ENCODE measurements around the gene ADCY10.
"Not testable (repeated sequence)": the region's sequence is repeated elsewhere in the genome, so short reads cannot be mapped to it uniquely, and the experiment has no call there.

ADCY10 gene

DNA sequence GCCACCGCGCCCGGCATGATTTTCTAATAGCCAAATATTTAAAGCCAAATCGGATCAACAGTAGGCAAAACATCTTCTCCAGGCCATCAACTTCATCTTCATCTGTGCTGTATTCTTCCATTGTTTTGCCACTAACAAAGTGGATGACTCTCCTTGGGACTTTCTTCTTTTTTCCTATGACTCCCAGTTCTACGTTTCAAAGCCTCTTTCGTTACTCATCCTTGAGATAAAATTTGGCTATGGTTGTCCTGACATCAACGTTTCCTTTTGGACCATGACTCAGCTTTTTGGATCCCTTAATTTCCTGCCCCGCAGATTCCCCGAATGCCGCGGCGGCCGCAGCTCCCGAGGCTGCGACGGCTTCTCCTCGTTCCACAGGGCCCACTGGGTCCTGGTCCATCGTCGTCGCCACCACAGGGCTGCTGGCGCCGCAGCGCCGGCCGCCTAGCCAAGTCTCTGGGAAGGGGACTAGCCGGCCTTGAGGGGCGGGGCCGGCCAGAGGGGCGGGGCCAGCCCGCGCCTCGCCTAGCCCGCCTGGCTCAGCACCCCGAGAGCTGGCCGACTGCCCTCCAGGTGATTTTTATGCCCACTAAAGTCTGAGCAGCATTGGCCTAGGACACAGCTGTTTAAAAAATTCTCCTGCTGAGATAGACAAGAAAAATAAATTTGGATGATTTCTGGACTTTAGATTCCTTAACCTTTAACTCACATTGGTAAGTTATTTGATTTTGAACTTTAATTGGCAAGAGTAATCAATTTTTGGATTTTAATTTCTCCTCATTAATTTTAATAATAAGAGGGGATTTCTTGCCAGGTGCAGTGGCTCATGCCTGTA lies 93.9 kb downstream of the ADCY10 start:
- peak in 1 of 3 donors; percentile 20 for DNase-seq (ENCODE audit: low read depth in 2 of 3, low spot score in 1 of 3)

DNA sequence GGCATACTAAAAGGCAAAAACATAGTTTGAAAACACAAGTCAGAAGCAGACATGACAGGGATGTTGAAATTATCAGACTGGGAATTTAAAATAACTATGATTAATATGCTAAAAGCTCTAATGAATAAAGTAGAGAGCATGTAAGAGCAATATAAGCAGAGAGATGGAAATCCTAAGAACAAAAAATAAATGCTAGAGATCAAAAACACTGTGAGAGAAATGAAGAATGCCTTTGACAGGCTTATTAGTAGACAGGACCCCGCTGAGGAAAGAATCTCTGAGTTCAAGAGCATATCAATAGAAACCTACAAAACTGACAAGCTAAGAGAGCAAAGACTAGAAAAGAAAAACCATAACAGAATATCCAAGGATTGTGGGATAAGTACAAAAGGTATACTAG lies 98.3 kb downstream of the ADCY10 start:
- no peak for DNase-seq (ENCODE audit: low read depth in 2 of 3, low spot score in 1 of 3)

DNA sequence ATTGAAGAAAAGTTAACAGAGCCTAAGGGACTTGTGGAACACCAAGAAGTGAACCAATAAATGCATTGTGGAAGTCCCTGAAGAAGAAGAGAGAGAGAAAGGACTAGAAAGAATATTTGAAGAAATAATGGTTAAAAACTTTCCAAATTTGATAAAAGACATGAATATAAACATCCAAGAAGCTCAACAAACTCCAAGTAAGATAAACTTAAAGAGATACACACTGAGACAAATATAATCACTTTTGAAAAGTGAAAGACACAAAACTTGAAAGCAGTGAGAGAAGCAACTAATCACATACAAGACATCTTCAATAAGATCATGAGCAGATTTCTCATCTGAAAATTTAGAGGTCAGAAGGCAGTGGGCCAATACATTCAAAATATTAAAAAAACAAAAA lies 101.0 kb downstream of the ADCY10 start:
- no peak for DNase-seq (ENCODE audit: low read depth in 2 of 3, low spot score in 1 of 3)

DNA sequence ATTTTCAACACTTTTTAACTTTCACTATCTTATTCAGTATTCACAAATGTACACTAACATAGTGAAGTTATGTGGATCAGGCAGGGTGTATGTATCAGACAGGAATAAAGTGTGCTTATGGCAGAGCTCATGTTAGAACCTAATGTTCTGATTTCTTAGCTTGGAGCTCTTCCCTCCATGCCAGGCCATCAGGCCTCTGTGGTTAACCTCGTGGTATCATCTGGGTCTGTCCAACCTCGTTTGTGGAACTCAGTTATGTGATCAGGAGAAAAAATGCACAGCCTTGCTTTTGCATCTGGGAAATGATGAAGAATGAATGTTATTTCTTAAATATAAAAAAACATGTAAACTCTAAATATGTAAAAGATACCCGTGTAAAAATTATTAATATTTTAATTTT lies 105.2 kb downstream of the ADCY10 start:
- no peak for DNase-seq (ENCODE audit: low read depth in 2 of 3, low spot score in 1 of 3)

DNA sequence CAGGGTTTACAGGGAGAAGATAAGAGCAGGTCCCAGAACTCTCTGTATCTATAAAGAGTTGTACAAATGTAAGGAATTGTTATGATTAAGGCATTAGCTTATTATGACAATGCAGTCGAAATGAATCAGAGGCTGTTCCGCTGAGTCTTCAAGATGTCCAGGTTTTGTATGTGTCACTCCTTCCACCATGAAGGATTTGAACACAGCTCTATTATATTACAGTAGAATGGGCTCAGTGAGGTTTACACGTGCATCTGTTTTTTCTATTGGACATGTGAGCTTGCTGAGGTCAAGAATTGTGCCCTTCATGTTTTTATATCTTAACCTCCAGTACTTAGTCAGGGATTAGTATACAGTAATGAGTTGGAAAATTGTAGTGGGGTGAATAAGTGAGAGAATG lies 105.8 kb downstream of the ADCY10 start:
- no peak for DNase-seq (ENCODE audit: low read depth in 2 of 3, low spot score in 1 of 3)

DNA sequence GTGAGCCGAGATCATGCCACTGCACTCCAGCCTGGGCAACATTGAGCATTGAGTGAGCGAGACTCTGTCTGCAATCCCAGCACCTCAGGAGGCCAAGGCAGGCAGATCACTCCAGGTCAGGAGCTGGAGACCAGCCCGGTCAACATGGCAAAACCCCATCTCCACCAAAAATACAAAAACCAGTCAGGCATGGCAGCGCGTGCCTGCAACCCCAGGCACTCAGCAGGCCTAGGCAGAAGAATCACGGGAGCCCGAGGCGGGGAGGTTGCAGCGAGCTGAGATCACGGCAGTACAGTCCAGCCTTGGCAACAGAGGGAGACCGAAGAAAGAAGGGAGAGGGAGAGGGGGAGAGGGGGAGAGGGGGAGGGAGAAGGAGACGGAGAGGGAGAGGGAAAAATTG lies 107.3 kb downstream of the ADCY10 start:
- not testable (repeated sequence) for DNase-seq (ENCODE audit: low read depth in 2 of 3, low spot score in 1 of 3)

DNA sequence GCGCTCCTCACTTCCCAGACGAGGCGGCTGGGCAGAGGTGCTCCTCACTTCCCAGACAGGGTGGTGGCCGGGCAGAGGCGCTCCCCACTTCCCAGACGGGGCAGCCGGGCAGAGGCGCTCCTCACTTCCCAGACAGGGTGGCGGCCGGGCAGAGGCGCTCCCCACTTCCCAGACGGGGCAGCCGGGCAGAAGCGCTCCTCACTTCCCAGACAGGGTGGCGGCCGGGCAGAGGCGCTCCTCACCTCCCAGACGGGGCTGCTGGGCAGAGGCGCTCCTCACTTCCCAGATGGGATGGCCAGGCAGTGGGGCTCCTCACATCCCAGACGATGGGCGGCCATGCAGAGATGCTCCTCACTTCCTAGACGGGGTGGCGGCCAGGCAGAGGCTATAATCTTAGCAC lies 107.7 kb downstream of the ADCY10 start:
- DNase-seq (ENCODE audit: low read depth in 2 of 3, low spot score in 1 of 3): not testable (repeated sequence)

DNA sequence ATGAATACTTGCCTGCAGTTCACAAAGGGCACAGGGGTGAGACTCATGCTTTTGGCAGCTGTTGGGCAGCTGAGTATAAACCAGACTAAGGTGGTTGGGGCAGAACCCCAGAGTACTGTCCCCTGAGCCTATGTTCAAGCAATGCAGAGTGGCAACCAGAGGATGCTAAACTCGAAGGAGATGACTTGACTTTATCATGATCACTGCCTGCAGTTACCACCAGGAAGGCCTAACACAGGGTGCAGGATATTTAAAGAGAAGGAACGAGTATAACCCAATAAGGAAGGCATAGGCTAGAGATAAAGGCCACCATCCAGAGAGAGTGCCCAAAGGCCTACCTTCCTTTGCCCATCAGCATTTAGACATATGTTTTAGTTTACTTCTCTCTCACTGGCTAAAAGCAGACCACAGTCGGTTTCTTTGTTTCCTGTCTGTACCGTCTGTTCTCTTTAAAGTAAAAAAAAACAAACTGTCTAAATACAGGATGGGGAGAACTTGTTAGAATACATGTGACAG lies 108.8 kb downstream of the ADCY10 start:
- no peak for DNase-seq (ENCODE audit: low read depth in 2 of 3, low spot score in 1 of 3)

DNA sequence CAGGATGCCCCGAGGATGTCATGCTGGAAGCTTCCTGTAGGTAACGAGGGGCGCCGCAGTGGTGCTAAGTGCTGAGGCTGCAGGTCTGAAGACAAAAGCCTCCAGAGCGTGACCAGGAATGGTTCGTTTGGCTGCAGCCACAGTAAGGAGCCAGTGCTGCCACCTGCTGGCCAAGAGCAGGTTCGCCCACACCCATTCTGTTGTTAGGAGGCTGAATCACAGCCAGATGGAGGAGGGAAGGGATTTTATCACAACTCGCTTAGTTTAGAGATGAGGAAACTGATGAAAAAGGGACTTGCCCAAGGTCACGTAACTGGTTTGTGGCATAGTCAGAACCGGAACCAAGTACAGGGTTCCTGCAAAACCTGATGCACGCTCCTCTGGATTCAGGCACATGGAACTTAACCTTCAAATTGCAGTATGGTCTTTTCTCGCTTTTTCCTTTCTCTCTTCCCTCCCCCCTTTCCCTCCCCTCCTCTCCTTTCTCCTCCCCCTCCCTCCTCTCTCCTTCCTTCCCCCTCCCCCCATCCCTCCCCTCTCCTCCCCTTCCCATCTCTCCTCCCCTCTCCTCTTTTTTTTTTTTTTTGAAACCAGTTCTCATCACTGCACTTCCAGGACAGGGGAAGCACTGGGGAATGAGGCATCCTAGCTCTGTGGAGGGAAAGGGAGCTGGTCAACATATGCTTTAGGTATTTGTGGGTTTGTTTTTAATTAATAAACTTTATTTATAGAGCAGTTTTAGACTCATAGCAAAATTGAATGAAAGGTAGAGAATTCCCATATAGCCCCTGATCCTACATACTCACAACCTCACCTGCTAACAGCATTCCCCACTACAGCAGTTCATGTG lies 110.4 kb downstream of the ADCY10 start:
- DNase-seq (ENCODE audit: low read depth in 2 of 3, low spot score in 1 of 3): peak; percentile 89 to 91 (median 89)

DNA sequence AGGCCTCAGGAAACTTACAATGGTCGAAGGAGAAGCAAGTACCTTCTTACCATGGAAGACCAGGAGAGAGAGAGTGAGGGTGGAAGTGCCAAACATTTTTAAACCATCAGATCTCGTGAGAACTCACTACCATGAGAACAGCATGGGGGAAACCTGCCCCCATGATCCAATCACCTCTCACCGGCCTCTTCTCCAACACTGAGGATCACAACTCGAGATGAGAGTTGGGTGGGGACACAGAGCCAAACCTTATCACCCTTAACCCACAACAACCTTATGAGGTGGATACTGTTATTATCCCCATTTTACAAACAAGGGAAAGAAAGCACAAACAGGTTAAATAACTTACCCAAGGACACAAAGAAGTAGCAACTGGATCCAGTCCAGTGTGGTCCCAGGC lies 111.7 kb downstream of the ADCY10 start:
- DNase-seq (ENCODE audit: low read depth in 2 of 3, low spot score in 1 of 3): no peak

DNA sequence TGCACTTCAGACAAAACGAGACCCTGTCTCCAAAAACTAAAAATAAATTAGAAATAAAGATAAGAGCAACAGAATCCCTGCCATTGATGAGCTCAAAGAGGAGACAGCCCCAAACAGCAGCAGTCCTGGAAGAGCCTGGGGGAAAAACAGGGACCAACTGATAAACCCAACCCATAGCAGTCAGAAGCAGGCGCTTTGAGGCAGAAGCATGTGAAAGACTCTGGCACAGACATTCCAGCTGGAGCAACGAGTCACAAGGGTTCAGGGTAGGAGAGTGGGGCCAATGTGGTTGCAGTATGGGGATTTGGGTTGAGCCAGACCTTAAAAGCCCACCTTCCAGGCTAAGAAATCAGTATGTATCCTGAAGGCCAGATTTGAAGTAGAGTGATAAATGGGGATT lies 113.7 kb downstream of the ADCY10 start:
- no peak for DNase-seq (ENCODE audit: low read depth in 2 of 3, low spot score in 1 of 3)

DNA sequence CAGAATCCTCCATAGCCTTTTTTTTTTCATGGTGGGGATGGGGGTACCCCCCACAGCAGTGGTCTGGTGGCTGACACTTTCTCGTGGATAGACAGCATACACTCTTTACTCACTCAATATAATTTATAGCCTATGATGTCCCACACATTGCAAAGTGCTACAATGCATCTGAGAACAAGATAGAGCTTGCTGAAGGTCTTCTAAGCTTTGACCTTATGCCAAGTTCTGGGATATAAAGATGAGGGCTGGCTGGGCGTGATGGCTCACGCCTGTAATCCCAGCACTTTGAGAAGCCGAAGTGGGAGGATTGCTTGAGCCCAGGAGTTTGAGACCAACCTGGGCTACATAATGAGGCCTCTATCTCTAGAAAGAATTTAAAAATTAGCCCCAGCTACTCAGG lies 114.2 kb downstream of the ADCY10 start:
- no peak for DNase-seq (ENCODE audit: low read depth in 2 of 3, low spot score in 1 of 3)

DNA sequence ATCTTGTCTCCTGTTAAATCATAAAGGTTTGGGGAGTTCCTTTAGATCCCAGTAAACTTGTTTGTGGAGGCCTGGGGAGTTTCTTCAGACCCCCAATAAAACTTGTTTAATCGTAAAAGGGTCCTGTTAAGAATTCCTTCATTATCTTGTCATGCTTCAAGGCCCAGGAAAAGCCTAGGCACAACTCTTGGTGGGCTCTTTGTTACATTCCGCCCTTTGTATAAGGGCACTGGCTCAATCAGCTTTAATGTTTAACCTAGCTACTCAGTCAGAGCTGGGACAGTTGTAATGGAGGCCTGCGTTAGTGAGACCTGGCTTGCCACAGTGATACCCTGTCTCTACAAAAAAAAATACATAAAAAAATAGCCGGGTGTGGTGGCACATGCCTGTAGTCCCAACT lies 115.0 kb downstream of the ADCY10 start:
- DNase-seq (ENCODE audit: low read depth in 2 of 3, low spot score in 1 of 3): no peak

DNA sequence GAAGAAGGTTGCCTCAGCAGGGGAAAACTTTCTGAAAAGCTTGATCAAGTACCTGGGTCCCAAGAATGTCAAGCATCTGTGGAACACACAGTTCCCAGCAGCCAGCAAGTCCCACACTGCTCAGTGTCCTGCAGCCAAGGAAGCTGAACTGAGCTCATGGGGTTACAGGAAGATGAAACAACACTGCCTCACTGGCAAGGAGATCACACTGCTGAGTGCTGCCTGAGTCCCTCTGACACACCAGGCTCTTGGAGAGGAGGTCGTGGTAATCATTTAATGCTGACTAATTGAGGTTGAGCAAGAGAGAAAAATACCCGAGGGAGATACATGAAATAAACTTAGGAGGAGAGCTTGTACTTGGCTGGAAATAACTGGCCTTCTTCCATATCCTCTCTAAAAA lies 116.9 kb downstream of the ADCY10 start:
- no peak for DNase-seq (ENCODE audit: low read depth in 2 of 3, low spot score in 1 of 3)

DNA sequence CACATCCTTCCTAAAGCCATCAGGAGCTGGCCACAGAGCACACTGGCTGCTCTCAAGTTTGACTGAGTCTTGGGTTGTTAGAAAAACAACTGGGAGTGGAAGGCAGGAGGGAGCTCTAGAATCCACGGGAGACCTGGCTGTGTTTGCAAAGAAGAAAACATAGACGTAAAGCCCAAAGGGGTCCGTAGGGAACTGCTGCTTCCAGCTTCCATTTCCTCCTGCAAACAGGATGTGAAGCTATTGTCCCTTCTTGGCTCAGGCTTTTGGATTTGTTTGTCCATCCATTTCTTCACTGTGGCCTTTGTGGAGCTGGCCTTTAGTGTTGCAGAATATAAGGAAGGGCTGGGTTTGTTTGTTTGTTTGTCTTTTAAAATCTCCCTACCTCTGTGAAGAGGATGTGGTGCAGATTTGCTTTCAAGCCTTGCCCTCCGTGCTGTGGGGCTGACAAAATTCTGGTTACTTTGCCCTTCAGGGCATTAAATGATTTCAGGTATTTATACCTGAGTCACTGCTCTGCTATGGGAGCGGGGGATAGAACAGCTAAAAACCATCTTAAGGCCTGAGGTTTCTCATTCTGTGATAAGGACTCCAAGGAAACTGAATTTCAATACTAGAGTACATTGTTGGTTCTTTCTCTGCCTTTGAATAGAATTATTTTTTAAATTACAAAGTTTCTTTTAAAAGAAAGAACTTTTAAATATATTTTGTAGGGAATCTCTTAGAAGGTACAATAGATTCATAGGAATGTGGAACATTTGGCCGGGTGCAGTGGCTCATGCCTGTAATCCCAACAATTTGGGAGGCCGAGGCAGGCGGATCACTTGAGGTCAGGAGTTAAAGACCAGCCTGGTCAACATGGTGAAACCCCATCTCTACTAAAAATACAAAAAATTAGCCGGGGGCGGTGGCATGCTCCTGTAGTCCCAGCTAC lies 117.9 kb downstream of the ADCY10 start:
- no peak for DNase-seq (ENCODE audit: low read depth in 2 of 3, low spot score in 1 of 3)

DNA sequence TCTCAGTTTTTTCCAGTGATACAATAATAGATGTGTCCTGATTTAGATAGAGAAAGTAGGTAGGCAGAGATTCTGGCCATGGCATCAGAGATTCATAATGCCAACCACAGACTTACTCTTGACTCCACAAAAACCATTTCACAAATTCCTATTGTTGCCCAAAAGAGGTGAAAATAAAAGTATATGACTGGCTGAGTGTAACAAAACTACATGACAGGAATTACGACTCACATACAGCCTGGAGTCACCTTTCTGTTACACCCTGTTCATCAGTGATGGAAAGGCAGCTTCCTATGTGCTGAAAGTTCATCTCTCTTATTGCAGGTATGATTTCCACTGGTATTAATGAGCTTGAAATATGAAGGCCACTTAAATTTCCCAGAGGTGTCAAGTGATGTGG lies 119.9 kb downstream of the ADCY10 start:
- no peak for DNase-seq (ENCODE audit: low read depth in 2 of 3, low spot score in 1 of 3)

DNA sequence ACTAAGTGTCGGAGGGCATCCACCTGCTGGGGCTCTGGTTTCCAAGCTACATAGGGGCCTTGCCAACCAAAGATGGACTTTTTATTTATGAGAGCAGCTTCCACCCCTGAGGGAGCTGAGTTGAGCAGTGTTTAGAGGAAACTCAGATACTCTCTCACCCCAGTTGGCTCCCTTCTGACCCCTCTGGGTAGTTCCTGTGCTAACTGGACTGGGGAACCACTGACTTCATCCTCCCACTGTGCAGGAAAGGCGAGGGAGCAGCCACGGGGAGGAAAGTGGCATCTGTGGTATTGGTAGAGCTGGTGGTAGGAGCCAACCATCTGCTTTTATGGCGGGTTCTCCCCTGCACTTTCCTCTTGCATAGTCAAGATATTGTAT lies 121.8 kb downstream of the ADCY10 start:
- DNase-seq (ENCODE audit: low read depth in 2 of 3, low spot score in 1 of 3): no peak

DNA sequence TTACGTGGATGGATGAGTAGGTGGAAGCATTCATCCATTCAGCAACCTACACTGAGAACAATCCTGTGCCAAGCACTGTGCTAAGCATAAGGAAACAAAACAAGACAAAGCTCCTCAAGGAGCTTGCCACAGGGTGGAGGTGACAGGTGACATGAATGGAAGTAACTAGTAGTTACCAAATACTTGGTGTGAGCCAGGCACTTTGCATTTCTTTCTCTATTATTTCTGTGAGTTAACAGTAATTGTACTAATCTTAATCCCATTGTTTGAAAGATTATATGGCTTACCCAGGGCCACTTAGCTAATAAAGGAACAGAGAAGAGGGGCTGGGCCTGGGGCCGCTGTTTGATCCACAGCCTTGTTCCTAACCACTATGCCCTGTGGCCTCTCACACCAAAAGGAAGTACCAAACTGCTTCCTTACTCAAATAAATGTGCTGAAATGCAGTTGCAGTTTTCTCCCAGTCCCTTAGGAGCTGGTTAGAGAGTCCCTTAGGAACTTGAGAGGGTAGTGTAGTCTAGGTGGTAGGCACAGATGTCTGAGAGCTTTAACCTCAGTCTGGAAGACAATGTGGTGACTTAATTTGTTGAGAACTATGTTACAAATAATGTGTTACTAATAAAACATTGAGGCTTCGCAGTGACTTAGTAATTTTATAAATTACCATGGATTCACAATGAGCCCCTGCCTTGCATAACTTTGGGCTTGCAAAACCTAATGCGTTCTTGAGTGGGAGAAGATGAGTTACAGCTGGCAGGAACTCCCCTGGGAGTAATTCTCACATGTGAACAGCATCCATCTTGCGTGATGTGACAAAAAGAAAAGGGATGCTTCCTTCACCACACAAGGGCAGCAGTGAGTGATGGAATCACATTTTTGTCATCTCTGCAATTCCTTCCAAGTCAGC lies 122.4 kb downstream of the ADCY10 start:
- no peak for DNase-seq (ENCODE audit: low read depth in 2 of 3, low spot score in 1 of 3)

DNA sequence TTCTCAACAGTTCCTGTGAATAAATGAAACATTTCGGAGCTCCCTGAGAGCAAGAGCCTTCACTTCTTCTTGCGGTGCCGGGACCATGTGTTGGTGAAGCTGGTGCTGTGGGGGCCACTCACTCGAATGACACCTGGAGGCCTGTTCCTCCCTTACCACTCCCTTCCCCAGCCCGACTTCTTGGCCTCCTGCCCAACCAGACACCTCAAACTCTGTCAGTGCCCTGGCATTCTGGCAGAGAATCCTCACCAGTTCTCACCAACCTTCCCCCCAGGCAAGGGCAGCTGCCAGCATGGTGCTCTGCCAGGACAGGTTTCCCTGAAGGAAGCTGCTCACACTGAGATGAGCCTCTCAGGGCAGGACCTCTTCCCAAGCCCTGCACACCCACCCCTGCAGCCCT lies 123.8 kb downstream of the ADCY10 start:
- DNase-seq (ENCODE audit: low read depth in 2 of 3, low spot score in 1 of 3): no peak

DNA sequence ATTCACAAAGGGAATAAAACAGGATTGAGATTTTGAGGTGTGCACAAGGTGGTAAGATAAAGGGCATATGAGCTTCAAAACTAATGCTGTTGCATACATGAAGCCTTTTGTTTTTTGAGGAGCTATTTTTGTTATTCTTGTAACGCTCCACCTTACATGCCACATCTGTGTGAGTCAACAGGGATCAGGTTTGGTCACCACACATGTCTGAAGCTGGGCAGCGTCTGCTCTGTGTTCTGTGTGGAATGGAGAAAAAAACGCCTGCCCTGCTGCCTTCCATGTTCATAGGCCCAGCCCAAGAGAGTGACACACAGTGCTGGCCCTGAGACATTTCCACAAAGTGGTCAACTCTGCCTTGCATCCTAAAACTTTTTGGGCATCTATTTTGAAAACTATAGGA lies 124.4 kb downstream of the ADCY10 start:
- DNase-seq (ENCODE audit: low read depth in 2 of 3, low spot score in 1 of 3): no peak

Measured in stimulated activated CD4-positive, alpha-beta T cell treated with anti-CD3 and anti-CD28 coated beads, Interleukin-12 subunit alpha, Interleukin-12 subunit beta, amount 100 ng/mL, for 48 hours (primary cell).